NCI-H345 treated with DMSO at 0.1 percent for 48 hours (cell line): ENCODE results near the gene RPS24.

ENCODE experiments used
- DNase-seq: peaks from one replicate; lab custom pipeline; 2025; ENCODE audit not compliant: unreplicated experiment; lab: John Stamatoyannopoulos, UW

The RPS24 gene

GRCh38 chr10:78081292-78081691 is 47.6 kb downstream of the RPS24 start:
- DNase-seq, result no peak

DNA sequence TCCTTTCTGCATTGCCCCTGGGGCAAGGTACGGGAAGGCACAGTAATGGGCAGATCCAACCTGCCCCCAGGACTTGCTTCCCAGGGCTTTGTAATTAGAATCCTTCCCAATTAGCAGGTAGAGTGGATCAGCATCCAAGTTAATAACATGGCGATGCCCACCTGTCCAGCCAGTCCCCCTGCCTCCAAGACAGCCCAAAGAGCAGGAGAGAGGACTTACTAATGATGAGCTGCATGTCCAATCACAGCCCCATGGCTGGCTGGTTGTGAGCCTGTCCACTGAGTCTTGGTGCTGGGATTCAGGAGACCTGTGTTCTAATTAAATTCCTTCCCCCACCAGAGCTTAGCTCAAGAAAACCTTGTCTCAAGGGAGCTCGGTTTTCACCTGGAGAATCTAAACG is 49.0 kb downstream of the RPS24 start:
- DNase-seq, result no peak
